ENCODE data around the gene CBY1. TPM values are rescaled to one million over a fixed set of nuclear protein-coding genes. Genes with fewer than 3 reads are reported as not detected.

CBY1 gene
- total and polyA plus RNA-seq, 9 of the 15 experiments (the other 6 are each of a cell fraction or from before 2014, with no cell fraction given), result 5.7 to 19.7 (median 10.8) TPM

GRCh38 chr22:38608992-38609750 lies 47.3 kb upstream of the CBY1 start:
- peaks cover 0 to 3% of the 10 kb centered on the region in 2 experiments; a peak in 1 of 5 replicates for H3K4me1 ChIP-seq (replicated peaks in 1 of 2; ENCODE audit: control insufficient read depth in 2 of 2, insufficient read depth in 2 of 2, low read length in 2 of 2)
- WGBS (ENCODE audit: insufficient coverage, low coverage, missing lambda C conversion rate), result 40% methylated on average over 12 of the region's 13 CpGs
- ATAC-seq, result no peak
- intact Hi-C loops (cut with micrococcal nuclease) (no loop called here), in situ Hi-C loops (cut with MboI) (no loop called here)
- H3K4me2 ChIP-seq (ENCODE audit: insufficient read depth, low read length), result no peak overlapping the region
- no peak for TF ChIP-seq GABPA (tag; conservative IDR thresholded peaks at IDR 0.05; ENCODE audit: low read depth)
- no peak for TF ChIP-seq GATAD2B (IDR thresholded peaks at IDR 0.05; ENCODE audit: borderline replicate concordance)
- TF ChIP-seq ZNF561 (CRISPR knock-in tag; conservative IDR thresholded peaks at IDR 0.05), result no peak
- no peak for TF ChIP-seq RBM15 (IDR thresholded peaks at IDR 0.05; ENCODE audit: insufficient read depth, low read length)
- TF ChIP-seq, protein P1, sequence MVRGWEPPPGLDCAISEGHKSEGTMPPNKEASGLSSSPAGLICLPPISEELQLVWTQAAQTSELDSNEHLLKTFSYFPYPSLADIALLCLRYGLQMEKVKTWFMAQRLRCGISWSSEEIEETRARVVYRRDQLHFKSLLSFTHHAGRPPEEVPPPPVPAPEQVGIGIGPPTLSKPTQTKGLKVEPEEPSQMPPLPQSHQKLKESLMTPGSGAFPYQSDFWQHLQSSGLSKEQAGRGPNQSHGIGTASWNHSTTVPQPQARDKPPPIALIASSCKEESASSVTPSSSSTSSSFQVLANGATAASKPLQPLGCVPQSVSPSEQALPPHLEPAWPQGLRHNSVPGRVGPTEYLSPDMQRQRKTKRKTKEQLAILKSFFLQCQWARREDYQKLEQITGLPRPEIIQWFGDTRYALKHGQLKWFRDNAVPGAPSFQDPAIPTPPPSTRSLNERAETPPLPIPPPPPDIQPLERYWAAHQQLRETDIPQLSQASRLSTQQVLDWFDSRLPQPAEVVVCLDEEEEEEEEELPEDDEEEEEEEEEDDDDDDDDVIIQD (CRISPR knock-in tag; IDR thresholded peaks at IDR 0.05), result no peak
- TF ChIP-seq ZNF316 (IDR thresholded peaks at IDR 0.05), result no peak
- TF ChIP-seq MTA2 (IDR thresholded peaks at IDR 0.05; ENCODE audit: low read depth), result no peak
- no peak for FAIRE-seq
- POLR2A ChIA-PET, result interaction anchor here (1.4 kb wide), 1 partner anchor 10 kb away, joined by 3 read pairs; no protein-coding TSS in a partner anchor
- no TSS peak for BruUV-seq (replicated peaks)
- no peaks in the 10 kb centered on the region for H3K9me3 ChIP-seq (replicated peaks; ENCODE audit: control insufficient read depth, insufficient read depth, low read depth, low read length)
- CTCF ChIA-PET (ENCODE audit: low intra/inter-chr PET ratio), result no interaction called here
- H3K79me2 ChIP-seq (ENCODE audit: control insufficient read depth, insufficient read depth, low read length), result no peaks in the 10 kb centered on the region
- no peak for DNase-seq (ENCODE audit: extremely low read depth in 1 of 4, low spot score in 3 of 4)
- no peaks in the 10 kb centered on the region for H4K20me1 ChIP-seq (replicated peaks; ENCODE audit: control insufficient read depth, insufficient read depth, low read length)
- H3K36me3 ChIP-seq (ENCODE audit: control insufficient read depth, insufficient read depth, low read length), result no peaks in the 10 kb centered on the region
- H2AFZ ChIP-seq (ENCODE audit: low read depth, low read length), result no peak overlapping the region
- H3K27ac ChIP-seq (ENCODE audit: extremely low read depth, low read depth, low read length), result no peak overlapping the region
- no peaks in the 10 kb centered on the region for H3K9me1 ChIP-seq (ENCODE audit: control insufficient read depth, insufficient read depth, low read length)
- H3K4me3 ChIP-seq, result no peak overlapping the region
- no peaks in the 10 kb centered on the region for H3K27me3 ChIP-seq (ENCODE audit: control insufficient read depth in 2 of 2, insufficient read depth in 2 of 2, low read length in 2 of 2)
- H3K9ac ChIP-seq (ENCODE audit: insufficient read depth in 1 of 2, low read depth in 2 of 2, low read length in 2 of 2), result no peak overlapping the region
